ENCODE measurements around the gene POR.

- TF ChIP-seq CTCF (IDR thresholded peaks at IDR 0.05; ENCODE audit: low read depth, low read length) (no peak), POLR2A (IDR thresholded peaks at IDR 0.05; ENCODE audit: extremely low read depth, insufficient read length) (no peak), MAX (IDR thresholded peaks at IDR 0.05; ENCODE audit: low read depth, low read length) (no peak)
Measured at GRCh38 chr7:75914169-75914654, 743 bp upstream of the POR start.
